A549 (cell line): ENCODE measurements around the gene ALDH3A2. TPM values are rescaled to one million over a fixed set of nuclear protein-coding genes. Genes with fewer than 3 reads are reported as not detected.
A peak's percentile ranks its signal among the peaks of the same experiment; 100 is the strongest.

Experiments used
- ATAC-seq, 2 experiments: fragments of 200-7000 bp in 1 of 2; fragments of >200 bp in 1 of 2; cut with Nextera tagmentation in 1 of 2; cut with Tn5 transposase in 1 of 2; 3 replicates each; pipeline versions ENCODE4 v1.8.0 to v1.9.1; 2018 to 2020; ENCODE audit warnings: mild to moderate bottlenecking in 1 of 2, moderate library complexity in 1 of 2
- CTCF ChIA-PET: fragments of 300-600 bp; sonication (Branson Sonifier 250); formaldehyde crosslinking; extraction: SDS; loops from one replicate; lab custom pipeline; 2021; ENCODE audit warnings: antibody characterized with exemption, inconsistent platforms; lab: Yijun Ruan, JAX
- POLR2A ChIA-PET: fragments of 350-600 bp; formaldehyde crosslinking; extraction: SDS; loops from one replicate; lab custom pipeline; 2021; ENCODE audit warnings: antibody characterized with exemption, inconsistent platforms; lab: Yijun Ruan, JAX
- DNase-seq, 2 experiments: peaks; one replicate each; pipeline versions ENCODE4 v3.0.0 to v3.0.0-alpha.2; 2011 to 2016; ENCODE audit warnings: low read depth in 1 of 2, low spot score in 1 of 2
- FAIRE-seq: peaks from 2 replicates; lab custom pipeline; 2011; peaks lifted over from hg19 to GRCh38; lab: Jason Lieb, UNC
- H3K27ac ChIP-seq, 2 experiments: fragments of >200 bp; sonication (Bioruptor Twin); formaldehyde crosslinking; 3 replicates each; pipeline ENCODE4 v1.5.1; 2016 to 2017
- H3K4me1 ChIP-seq: fragments of >200 bp; sonication (Bioruptor Twin); formaldehyde crosslinking; 3 replicates; pipeline ENCODE4 v1.6.1; 2016
- H3K4me2 ChIP-seq: fragments of >200 bp; sonication (Bioruptor Twin); formaldehyde crosslinking; 3 replicates; pipeline ENCODE4 v1.6.1; 2016
- H3K4me3 ChIP-seq: fragments of >200 bp; sonication (Bioruptor Twin); formaldehyde crosslinking; 3 replicates; pipeline ENCODE4 v1.5.1; 2016
- H3K9me3 ChIP-seq: fragments of >200 bp; sonication (Bioruptor Twin); formaldehyde crosslinking; 3 replicates; pipeline ENCODE4 v1.6.1; 2016
- CEBPB ChIP-seq, 2 experiments: fragments of >200 bp in 1 of 2; sonication (Bioruptor Twin) in 1 of 2; formaldehyde crosslinking in 1 of 2; IDR thresholded peaks; 2 replicates each; pipeline ENCODE4 v1.6.1; 2012 to 2016
- CHD4 ChIP-seq: fragments of 200-600 bp; sonication (generic); IDR thresholded peaks from 2 replicates; pipeline ENCODE4 v1.6.1; 2016; ENCODE audit warnings: antibody characterized with exemption, mild to moderate bottlenecking, borderline replicate concordance
- EHMT2 ChIP-seq: fragments of 200-600 bp; sonication (generic); IDR thresholded peaks from 2 replicates; pipeline ENCODE4 v1.6.1; 2016; ENCODE audit warnings: antibody characterized with exemption, low read depth, mild to moderate bottlenecking, moderate library complexity
- HDAC2 ChIP-seq: fragments of 200-600 bp; sonication (generic); IDR thresholded peaks from 2 replicates; pipeline ENCODE4 v1.6.1; 2016
- HEYL ChIP-seq: fragments of 250-450 bp; sonication (Bioruptor Pico); IDR thresholded peaks from 2 replicates; pipeline ENCODE4 v1.8.0; 2021; ENCODE audit warnings: mild to moderate bottlenecking, moderate library complexity
- JUN ChIP-seq, 2 experiments: fragments of >200 bp; sonication (Bioruptor Twin); formaldehyde crosslinking; IDR thresholded peaks; 2 replicates in 1 of 2; 3 replicates in 1 of 2; pipeline ENCODE4 v1.6.1; 2016 to 2017
- MAZ ChIP-seq: fragments of 150-350 bp; IDR thresholded peaks from 2 replicates; pipeline ENCODE4 v1.6.1; 2014; ENCODE audit warnings: antibody characterized with exemption, low read depth, low read length, borderline replicate concordance
- NFE2L2 ChIP-seq: fragments of 150-350 bp; conservative IDR thresholded peaks from 2 replicates; pipeline ENCODE4 v1.6.1; 2014; ENCODE audit warnings: low read length
- NPAS2 ChIP-seq: fragments of 250-450 bp; sonication (Bioruptor Pico); IDR thresholded peaks from 2 replicates; pipeline ENCODE4 v1.8.0; 2022; ENCODE audit warnings: mild to moderate bottlenecking, moderate library complexity, borderline replicate concordance
- SMC3 ChIP-seq: fragments of >200 bp; sonication (Bioruptor Twin); formaldehyde crosslinking; IDR thresholded peaks from 3 replicates; pipeline ENCODE4 v1.6.1; 2018; ENCODE audit warnings: inconsistent platforms
- TP53 ChIP-seq: fragments of 250-450 bp; sonication (Bioruptor Pico); IDR thresholded peaks from 2 replicates; pipeline ENCODE4 v1.5.0; 2021; ENCODE audit warnings: mild to moderate bottlenecking, moderate library complexity
- ZC3H11A ChIP-seq: fragments of 450-650 bp; IDR thresholded peaks from 2 replicates; pipeline ENCODE4 v1.6.1; 2014; ENCODE audit warnings: antibody characterized with exemption, mild to moderate bottlenecking
- WGBS: methylation state at CpG from one replicate; pipeline ENCODE4 v1.1.6; 2017; ENCODE audit errors: missing lambda C conversion rate; 5-methylcytosine and 5-hydroxymethylcytosine counted together
- polyA plus RNA-seq, 4 experiments: library from polyadenylated mRNA; depleted of rRNA in 3 of 4; stranded (reverse); fragments of >200 nt; fragmentation: RNase III in 1 of 4; extraction: RNeasy Plus Mini Kit Qiagen cat#74134 plus additional on column Dnase treatment in 1 of 4; gene quantifications; 2 replicates in 3 of 4; 3 replicates in 1 of 4; pipeline ENCODE4 v1.2.3, GENCODE V29; 2011 to 2017
- TF ChIP-seq, protein P1 (sequence below): fragments of 250-450 bp; sonication (Bioruptor Pico); IDR thresholded peaks from 2 replicates; pipeline ENCODE4 v1.5.0; 2021; ENCODE audit warnings: mild to moderate bottlenecking, moderate library complexity, borderline replicate concordance
- TF ChIP-seq, protein P2 (sequence below): IDR thresholded peaks from 2 replicates; pipeline ENCODE4 v1.6.1; 2012
- TF ChIP-seq, protein P3 (sequence below): fragments of 200-600 bp; sonication (generic); IDR thresholded peaks from 2 replicates; pipeline ENCODE4 v1.6.1; 2016; ENCODE audit warnings: antibody characterized with exemption, mild to moderate bottlenecking, moderate library complexity
- TF ChIP-seq, protein P4 (sequence below): fragments of >200 bp; sonication (Bioruptor Twin); formaldehyde crosslinking; IDR thresholded peaks from 3 replicates; pipeline ENCODE4 v1.5.1; 2016

ALDH3A2 gene
- polyA plus RNA-seq, 2 of the 4 experiments (the other 2 are of a cell fraction) = 140 to 195 TPM

DNA sequence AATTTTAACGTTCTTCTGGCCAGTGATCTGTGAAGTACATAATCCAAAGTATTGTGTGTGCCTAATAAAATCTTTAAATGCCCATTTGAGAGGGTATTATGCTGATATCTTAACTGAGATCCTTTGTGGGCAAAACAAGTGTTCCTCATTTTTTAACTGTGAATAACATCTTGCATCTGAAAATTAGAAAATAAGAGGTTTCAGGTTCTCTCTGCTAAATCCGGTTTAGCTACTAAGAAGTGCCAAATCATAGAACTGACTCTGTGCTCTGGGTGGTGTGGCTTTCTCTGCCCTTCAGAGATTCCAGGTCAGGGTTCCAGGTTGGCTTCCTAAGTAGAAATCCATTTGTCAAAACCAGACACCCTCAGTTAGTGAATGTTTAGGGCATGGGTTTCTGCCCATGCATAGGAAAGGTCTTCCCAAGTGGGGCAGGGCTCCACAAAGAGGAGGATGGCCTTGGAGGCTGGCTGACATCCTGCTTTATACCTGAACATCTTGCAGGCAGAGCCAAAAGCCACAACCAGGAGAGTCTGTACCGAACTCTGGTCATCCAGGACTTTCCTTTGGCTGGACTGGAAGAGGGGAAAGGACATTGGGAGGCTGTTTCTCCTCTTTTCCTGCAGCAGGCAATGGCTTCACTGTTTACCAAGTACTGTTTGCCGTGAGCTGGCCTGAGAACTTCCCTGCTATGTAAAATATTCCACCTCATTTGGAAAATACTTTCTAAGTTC lies 8.5 kb downstream of the ALDH3A2 start:
- FAIRE-seq (no peak), DNase-seq (no peak), ATAC-seq (no peak; a peak in 1 of 6 replicates)
- POLR2A ChIA-PET = interaction anchor here (1.1 kb wide), 1 partner anchor 8 kb away, joined by 3 read pairs; the partner anchor contains the start of gene ALDH3A2
- Histone ChIP-seq H3K9me3 (no peaks in the 10 kb centered on the region), H3K4me3 (no peak overlapping the region), H3K4me2 (no peak overlapping the region), H3K27ac (peak overlapping the region in 1 of 2 experiments; percentile 15; a peak in 1 of 6 replicates), H3K4me1 (peaks cover 39% of the 10 kb centered on the region)
- TF ChIP-seq ZC3H11A (no peak), JUN (IDR thresholded peaks at IDR 0.05) (no peak), HDAC2 (no peak), MAZ (no peak), EHMT2 (no peak), SMC3 (no peak), NPAS2 (CRISPR knock-in tag) (no peak), CEBPB (IDR thresholded peaks at IDR 0.05) (no peak), HEYL (CRISPR knock-in tag) (no peak), TP53 (no peak), CHD4 (no peak), NFE2L2 (no peak)
- TF ChIP-seq, protein P1, sequence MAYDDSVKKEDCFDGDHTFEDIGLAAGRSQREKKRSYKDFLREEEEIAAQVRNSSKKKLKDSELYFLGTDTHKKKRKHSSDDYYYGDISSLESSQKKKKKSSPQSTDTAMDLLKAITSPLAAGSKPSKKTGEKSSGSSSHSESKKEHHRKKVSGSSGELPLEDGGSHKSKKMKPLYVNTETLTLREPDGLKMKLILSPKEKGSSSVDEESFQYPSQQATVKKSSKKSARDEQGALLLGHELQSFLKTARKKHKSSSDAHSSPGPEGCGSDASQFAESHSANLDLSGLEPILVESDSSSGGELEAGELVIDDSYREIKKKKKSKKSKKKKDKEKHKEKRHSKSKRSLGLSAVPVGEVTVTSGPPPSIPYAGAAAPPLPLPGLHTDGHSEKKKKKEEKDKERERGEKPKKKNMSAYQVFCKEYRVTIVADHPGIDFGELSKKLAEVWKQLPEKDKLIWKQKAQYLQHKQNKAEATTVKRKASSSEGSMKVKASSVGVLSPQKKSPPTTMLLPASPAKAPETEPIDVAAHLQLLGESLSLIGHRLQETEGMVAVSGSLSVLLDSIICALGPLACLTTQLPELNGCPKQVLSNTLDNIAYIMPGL (CRISPR knock-in tag) = no peak
- TF ChIP-seq, protein P2, sequence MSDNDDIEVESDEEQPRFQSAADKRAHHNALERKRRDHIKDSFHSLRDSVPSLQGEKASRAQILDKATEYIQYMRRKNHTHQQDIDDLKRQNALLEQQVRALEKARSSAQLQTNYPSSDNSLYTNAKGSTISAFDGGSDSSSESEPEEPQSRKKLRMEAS = no peak
- TF ChIP-seq, protein P3, sequence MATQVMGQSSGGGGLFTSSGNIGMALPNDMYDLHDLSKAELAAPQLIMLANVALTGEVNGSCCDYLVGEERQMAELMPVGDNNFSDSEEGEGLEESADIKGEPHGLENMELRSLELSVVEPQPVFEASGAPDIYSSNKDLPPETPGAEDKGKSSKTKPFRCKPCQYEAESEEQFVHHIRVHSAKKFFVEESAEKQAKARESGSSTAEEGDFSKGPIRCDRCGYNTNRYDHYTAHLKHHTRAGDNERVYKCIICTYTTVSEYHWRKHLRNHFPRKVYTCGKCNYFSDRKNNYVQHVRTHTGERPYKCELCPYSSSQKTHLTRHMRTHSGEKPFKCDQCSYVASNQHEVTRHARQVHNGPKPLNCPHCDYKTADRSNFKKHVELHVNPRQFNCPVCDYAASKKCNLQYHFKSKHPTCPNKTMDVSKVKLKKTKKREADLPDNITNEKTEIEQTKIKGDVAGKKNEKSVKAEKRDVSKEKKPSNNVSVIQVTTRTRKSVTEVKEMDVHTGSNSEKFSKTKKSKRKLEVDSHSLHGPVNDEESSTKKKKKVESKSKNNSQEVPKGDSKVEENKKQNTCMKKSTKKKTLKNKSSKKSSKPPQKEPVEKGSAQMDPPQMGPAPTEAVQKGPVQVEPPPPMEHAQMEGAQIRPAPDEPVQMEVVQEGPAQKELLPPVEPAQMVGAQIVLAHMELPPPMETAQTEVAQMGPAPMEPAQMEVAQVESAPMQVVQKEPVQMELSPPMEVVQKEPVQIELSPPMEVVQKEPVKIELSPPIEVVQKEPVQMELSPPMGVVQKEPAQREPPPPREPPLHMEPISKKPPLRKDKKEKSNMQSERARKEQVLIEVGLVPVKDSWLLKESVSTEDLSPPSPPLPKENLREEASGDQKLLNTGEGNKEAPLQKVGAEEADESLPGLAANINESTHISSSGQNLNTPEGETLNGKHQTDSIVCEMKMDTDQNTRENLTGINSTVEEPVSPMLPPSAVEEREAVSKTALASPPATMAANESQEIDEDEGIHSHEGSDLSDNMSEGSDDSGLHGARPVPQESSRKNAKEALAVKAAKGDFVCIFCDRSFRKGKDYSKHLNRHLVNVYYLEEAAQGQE = no peak
- TF ChIP-seq, protein P4, sequence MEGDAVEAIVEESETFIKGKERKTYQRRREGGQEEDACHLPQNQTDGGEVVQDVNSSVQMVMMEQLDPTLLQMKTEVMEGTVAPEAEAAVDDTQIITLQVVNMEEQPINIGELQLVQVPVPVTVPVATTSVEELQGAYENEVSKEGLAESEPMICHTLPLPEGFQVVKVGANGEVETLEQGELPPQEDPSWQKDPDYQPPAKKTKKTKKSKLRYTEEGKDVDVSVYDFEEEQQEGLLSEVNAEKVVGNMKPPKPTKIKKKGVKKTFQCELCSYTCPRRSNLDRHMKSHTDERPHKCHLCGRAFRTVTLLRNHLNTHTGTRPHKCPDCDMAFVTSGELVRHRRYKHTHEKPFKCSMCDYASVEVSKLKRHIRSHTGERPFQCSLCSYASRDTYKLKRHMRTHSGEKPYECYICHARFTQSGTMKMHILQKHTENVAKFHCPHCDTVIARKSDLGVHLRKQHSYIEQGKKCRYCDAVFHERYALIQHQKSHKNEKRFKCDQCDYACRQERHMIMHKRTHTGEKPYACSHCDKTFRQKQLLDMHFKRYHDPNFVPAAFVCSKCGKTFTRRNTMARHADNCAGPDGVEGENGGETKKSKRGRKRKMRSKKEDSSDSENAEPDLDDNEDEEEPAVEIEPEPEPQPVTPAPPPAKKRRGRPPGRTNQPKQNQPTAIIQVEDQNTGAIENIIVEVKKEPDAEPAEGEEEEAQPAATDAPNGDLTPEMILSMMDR = no peak
- 73% methylated on average over 4 of the region's 4 CpGs for WGBS
- CTCF ChIA-PET = interaction anchor here (0.9 to 2.9 kb wide), 4 partner anchors 11 to 109 kb away, joined by 3 to 13 read pairs (median 10); no protein-coding TSS in a partner anchor
